Activated CD4-positive, alpha-beta T cell treated with anti-CD3 and anti-CD28 coated beads, Interleukin-2, amount 50 U/mL, for 16 hours (primary cell): ENCODE results near the gene ENGASE.
A peak's percentile ranks its signal among the peaks of the same experiment; 100 is the strongest.

ENCODE experiments used
- DNase-seq: peaks from one replicate; pipeline ENCODE4 v3.0.0-alpha.2; 2020

Gene ENGASE

GRCh38 chr17:79080761-79081290 is 6.2 kb downstream of the ENGASE start:
- DNase-seq: no peak

- no peak for DNase-seq
Observed at GRCh38 chr17:79081571-79082276, 7.1 kb downstream of the ENGASE start.

- DNase-seq: peak; percentile 50
Observed at GRCh38 chr17:79082311-79083190, 7.9 kb downstream of the ENGASE start.

- DNase-seq: no peak
Observed at GRCh38 chr17:79083191-79083971, 8.8 kb downstream of the ENGASE start.

- DNase-seq: no peak
Observed at GRCh38 chr17:79084291-79085153, 9.9 kb downstream of the ENGASE start.

- no peak for DNase-seq
Observed at GRCh38 chr17:79085154-79085920, 10.7 kb downstream of the ENGASE start.

GRCh38 chr17:79085921-79086551 is 11.4 kb downstream of the ENGASE start:
- DNase-seq: no peak

- DNase-seq: no peak
Observed at GRCh38 chr17:79086609-79087427, 12.2 kb downstream of the ENGASE start.

- peak; percentile 80 for DNase-seq
Observed at GRCh38 chr17:79087428-79088143, 13.0 kb downstream of the ENGASE start.

GRCh38 chr17:79088247-79088996 is 13.8 kb downstream of the ENGASE start:
- no peak for DNase-seq

- no peak for DNase-seq
Observed at GRCh38 chr17:79088997-79089328, 14.3 kb downstream of the ENGASE start.

GRCh38 chr17:79089720-79090442 is 15.3 kb downstream of the ENGASE start:
- no peak for DNase-seq

GRCh38 chr17:79090443-79091225 is 16.0 kb downstream of the ENGASE start:
- DNase-seq: no peak

GRCh38 chr17:79091226-79091670 is 16.6 kb downstream of the ENGASE start:
- no peak for DNase-seq

GRCh38 chr17:79092567-79092966 is 17.9 kb downstream of the ENGASE start:
- no peak for DNase-seq

GRCh38 chr17:79093270-79093669 is 18.6 kb downstream of the ENGASE start:
- DNase-seq: no peak

- DNase-seq: no peak
Observed at GRCh38 chr17:79094261-79094660, 19.6 kb downstream of the ENGASE start.
